ENCODE data around the gene VIPR2.
"Not testable (repeated sequence)": the region's sequence is repeated elsewhere in the genome, so short reads cannot be mapped to it uniquely, and the experiment has no call there.

Gene VIPR2

GRCh38 chr7:159010937-159011721, 133.5 kb downstream of the VIPR2 start:
- no peak overlapping the region for H3K27ac Mint-ChIP-seq
- H3K9me3 Mint-ChIP-seq = no peaks in the 10 kb centered on the region
- H3K4me1 Mint-ChIP-seq = no peaks in the 10 kb centered on the region
- no peak overlapping the region for H3K4me3 Mint-ChIP-seq
- peaks cover 1% of the 10 kb centered on the region for H3K36me3 Mint-ChIP-seq
- H3K27me3 Mint-ChIP-seq = no peaks in the 10 kb centered on the region

- Mint-ChIP-seq H3K4me3 (no peak overlapping the region), H3K9me3 (no peaks in the 10 kb centered on the region), H3K27me3 (no peaks in the 10 kb centered on the region), H3K27ac (no peak overlapping the region), H3K4me1 (no peaks in the 10 kb centered on the region), H3K36me3 (peaks cover 1% of the 10 kb centered on the region)
Observed at GRCh38 chr7:159010411-159010810, 134.3 kb downstream of the VIPR2 start.

GRCh38 chr7:159009951-159010350, 134.7 kb downstream of the VIPR2 start:
- H3K4me1 Mint-ChIP-seq = no peaks in the 10 kb centered on the region
- no peaks in the 10 kb centered on the region for H3K9me3 Mint-ChIP-seq
- H3K36me3 Mint-ChIP-seq = peaks cover 1% of the 10 kb centered on the region
- H3K4me3 Mint-ChIP-seq = no peak overlapping the region
- H3K27ac Mint-ChIP-seq = no peak overlapping the region
- no peaks in the 10 kb centered on the region for H3K27me3 Mint-ChIP-seq

GRCh38 chr7:159008417-159008816, 136.2 kb downstream of the VIPR2 start:
- H3K4me3 Mint-ChIP-seq = no peak overlapping the region
- no peaks in the 10 kb centered on the region for H3K27me3 Mint-ChIP-seq
- H3K27ac Mint-ChIP-seq = no peak overlapping the region
- peaks cover 1% of the 10 kb centered on the region for H3K36me3 Mint-ChIP-seq
- no peaks in the 10 kb centered on the region for H3K4me1 Mint-ChIP-seq
- H3K9me3 Mint-ChIP-seq = no peaks in the 10 kb centered on the region

- Mint-ChIP-seq H3K36me3 (peaks cover 1% of the 10 kb centered on the region), H3K9me3 (no peaks in the 10 kb centered on the region), H3K27me3 (no peaks in the 10 kb centered on the region), H3K4me3 (no peak overlapping the region), H3K4me1 (no peaks in the 10 kb centered on the region), H3K27ac (no peak overlapping the region)
Observed at GRCh38 chr7:159007996-159008389, 136.7 kb downstream of the VIPR2 start.

- Mint-ChIP-seq H3K27ac (no peak overlapping the region), H3K4me1 (no peaks in the 10 kb centered on the region), H3K9me3 (no peaks in the 10 kb centered on the region), H3K27me3 (no peaks in the 10 kb centered on the region), H3K36me3 (peaks cover 1% of the 10 kb centered on the region), H3K4me3 (no peak overlapping the region)
Observed at GRCh38 chr7:159007364-159007995, 137.2 kb downstream of the VIPR2 start.

GRCh38 chr7:159006610-159007130, 138.0 kb downstream of the VIPR2 start:
- Mint-ChIP-seq H3K27ac (no peak overlapping the region), H3K27me3 (no peaks in the 10 kb centered on the region), H3K9me3 (no peaks in the 10 kb centered on the region), H3K4me1 (no peaks in the 10 kb centered on the region), H3K4me3 (no peak overlapping the region), H3K36me3 (peaks cover 1% of the 10 kb centered on the region)

- H3K4me3 Mint-ChIP-seq, H3K27ac Mint-ChIP-seq, H3K27me3 Mint-ChIP-seq, H3K9me3 Mint-ChIP-seq, H3K4me1 Mint-ChIP-seq, H3K36me3 Mint-ChIP-seq: not testable (repeated sequence)
Observed at GRCh38 chr7:159006022-159006609, 138.6 kb downstream of the VIPR2 start.

GRCh38 chr7:159005618-159006017, 139.0 kb downstream of the VIPR2 start:
- no peak overlapping the region for H3K27ac Mint-ChIP-seq
- peaks cover 1% of the 10 kb centered on the region for H3K36me3 Mint-ChIP-seq
- no peak overlapping the region for H3K4me3 Mint-ChIP-seq
- no peaks in the 10 kb centered on the region for H3K27me3 Mint-ChIP-seq
- H3K4me1 Mint-ChIP-seq = no peaks in the 10 kb centered on the region
- H3K9me3 Mint-ChIP-seq = no peaks in the 10 kb centered on the region

GRCh38 chr7:159004411-159004810, 140.3 kb downstream of the VIPR2 start:
- H3K4me1 Mint-ChIP-seq = no peaks in the 10 kb centered on the region
- no peaks in the 10 kb centered on the region for H3K27me3 Mint-ChIP-seq
- H3K4me3 Mint-ChIP-seq = no peak overlapping the region
- no peaks in the 10 kb centered on the region for H3K9me3 Mint-ChIP-seq
- H3K27ac Mint-ChIP-seq = no peak overlapping the region
- H3K36me3 Mint-ChIP-seq = peaks cover 1% of the 10 kb centered on the region

- Mint-ChIP-seq H3K4me1 (no peaks in the 10 kb centered on the region), H3K27me3 (peaks cover 2% of the 10 kb centered on the region), H3K4me3 (no peak overlapping the region), H3K9me3 (no peaks in the 10 kb centered on the region), H3K36me3 (no peaks in the 10 kb centered on the region), H3K27ac (no peak overlapping the region)
Observed at GRCh38 chr7:159001811-159002210, 142.9 kb downstream of the VIPR2 start.

- Mint-ChIP-seq H3K9me3 (no peaks in the 10 kb centered on the region), H3K4me1 (no peaks in the 10 kb centered on the region), H3K27me3 (peaks cover 2% of the 10 kb centered on the region), H3K4me3 (no peak overlapping the region), H3K36me3 (no peaks in the 10 kb centered on the region), H3K27ac (no peak overlapping the region)
Observed at GRCh38 chr7:159000859-159001435, 143.7 kb downstream of the VIPR2 start.

GRCh38 chr7:159000070-159000469, 144.6 kb downstream of the VIPR2 start:
- Mint-ChIP-seq H3K9me3 (no peaks in the 10 kb centered on the region), H3K27me3 (peaks cover 8% of the 10 kb centered on the region), H3K27ac (no peak overlapping the region), H3K4me1 (no peaks in the 10 kb centered on the region), H3K4me3 (no peak overlapping the region), H3K36me3 (no peaks in the 10 kb centered on the region)

GRCh38 chr7:158999496-158999895, 145.2 kb downstream of the VIPR2 start:
- no peak overlapping the region for H3K27ac Mint-ChIP-seq
- H3K4me1 Mint-ChIP-seq = no peaks in the 10 kb centered on the region
- no peak overlapping the region for H3K4me3 Mint-ChIP-seq
- H3K36me3 Mint-ChIP-seq = no peaks in the 10 kb centered on the region
- H3K9me3 Mint-ChIP-seq = peaks cover 4% of the 10 kb centered on the region
- peaks cover 12% of the 10 kb centered on the region for H3K27me3 Mint-ChIP-seq

- peaks cover 21% of the 10 kb centered on the region for H3K27me3 Mint-ChIP-seq
- not testable (repeated sequence) for H3K4me1 Mint-ChIP-seq, H3K4me3 Mint-ChIP-seq, H3K27ac Mint-ChIP-seq, H3K9me3 Mint-ChIP-seq, H3K36me3 Mint-ChIP-seq
Observed at GRCh38 chr7:158998261-158998660, 146.4 kb downstream of the VIPR2 start.

- no peak overlapping the region for H3K27ac Mint-ChIP-seq
- peaks cover 6% of the 10 kb centered on the region for H3K4me1 Mint-ChIP-seq
- H3K36me3 Mint-ChIP-seq = no peaks in the 10 kb centered on the region
- no peak overlapping the region for H3K4me3 Mint-ChIP-seq
- H3K27me3 Mint-ChIP-seq = peaks cover 26% of the 10 kb centered on the region
- H3K9me3 Mint-ChIP-seq = peaks cover 6% of the 10 kb centered on the region
Observed at GRCh38 chr7:158997471-158997870, 147.2 kb downstream of the VIPR2 start.
